ENCODE measurements around the gene ATRX.
"Not testable (repeated sequence)": the region's sequence is repeated elsewhere in the genome, so short reads cannot be mapped to it uniquely, and the experiment has no call there.

ATRX gene

DNA sequence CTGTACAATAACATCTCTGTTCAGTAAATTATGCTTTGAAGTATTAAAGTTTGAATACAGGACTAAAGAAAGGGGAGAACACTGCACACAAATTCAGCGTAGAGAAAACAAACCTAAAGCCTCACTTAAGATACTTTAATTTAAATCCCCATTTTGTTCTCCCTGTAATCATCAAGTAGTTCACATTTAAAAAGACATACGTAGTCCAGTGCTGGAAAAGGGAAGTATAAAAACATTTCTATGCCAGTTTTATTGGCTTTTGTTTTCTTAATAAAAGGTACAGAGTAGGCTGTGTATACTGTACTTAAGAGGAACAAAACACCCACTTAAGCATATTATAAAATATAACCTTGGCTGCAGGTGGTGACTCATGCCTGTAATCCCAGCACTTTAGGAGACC, 237.3 kb downstream of the ATRX start:
- Mint-ChIP-seq H3K27ac (no peak overlapping the region), H3K27me3 (ENCODE audit: low read depth) (no peaks in the 10 kb centered on the region), H3K36me3 (ENCODE audit: low read depth) (peaks cover 27% of the 10 kb centered on the region), H3K9me3 (peaks cover 4% of the 10 kb centered on the region), H3K4me3 (no peak overlapping the region), H3K4me1 (ENCODE audit: low read depth) (no peaks in the 10 kb centered on the region)
- no peak for DNase-seq (ENCODE audit: low spot score)

DNA sequence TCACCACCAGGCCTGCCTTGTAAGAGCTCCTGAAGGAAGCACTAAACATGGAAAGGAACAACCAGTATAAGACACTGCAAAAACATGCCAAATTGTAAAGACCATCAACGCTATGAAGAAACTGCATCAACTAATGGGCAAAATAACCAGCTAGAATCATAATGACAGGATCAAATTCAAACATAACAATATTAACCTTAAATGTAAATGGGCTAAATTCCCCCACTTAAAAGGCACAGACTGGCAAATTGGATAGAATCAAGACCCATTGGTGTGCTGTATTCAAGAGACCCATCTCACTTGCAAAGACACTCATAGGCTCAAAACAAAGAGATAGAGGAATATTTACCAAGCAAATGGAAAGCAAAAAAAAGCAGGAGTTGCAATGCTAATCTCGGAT, 246.2 kb downstream of the ATRX start:
- not testable (repeated sequence) for H3K27me3 Mint-ChIP-seq (ENCODE audit: low read depth); H3K4me3 Mint-ChIP-seq; H3K27ac Mint-ChIP-seq; DNase-seq (ENCODE audit: low spot score); H3K4me1 Mint-ChIP-seq (ENCODE audit: low read depth)
- Mint-ChIP-seq H3K36me3 (ENCODE audit: low read depth) (peaks cover 44% of the 10 kb centered on the region), H3K9me3 (peaks cover 29% of the 10 kb centered on the region)

DNA sequence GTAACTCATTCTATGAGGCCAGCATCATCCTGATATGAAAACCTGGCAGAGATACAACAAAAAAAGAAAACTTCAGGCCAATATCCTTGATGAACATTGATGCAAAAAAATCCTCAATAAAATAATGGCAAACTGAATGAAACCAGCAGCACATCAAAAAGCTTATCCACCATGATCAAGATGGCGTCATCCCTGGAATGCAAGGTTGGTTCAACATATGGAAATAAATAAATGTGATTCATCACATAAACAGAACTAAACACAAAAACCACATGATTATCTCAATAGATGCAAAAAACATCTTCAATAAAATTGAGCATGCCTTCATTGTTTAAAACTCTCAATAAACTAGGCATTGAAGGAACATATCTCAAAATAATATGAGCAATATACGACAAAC, 254.8 kb downstream of the ATRX start:
- H3K27me3 Mint-ChIP-seq (ENCODE audit: low read depth); H3K27ac Mint-ChIP-seq; H3K4me3 Mint-ChIP-seq; DNase-seq (ENCODE audit: low spot score); H3K4me1 Mint-ChIP-seq (ENCODE audit: low read depth): not testable (repeated sequence)
- peaks cover 39% of the 10 kb centered on the region for H3K36me3 Mint-ChIP-seq (ENCODE audit: low read depth)
- peaks cover 28% of the 10 kb centered on the region for H3K9me3 Mint-ChIP-seq

DNA sequence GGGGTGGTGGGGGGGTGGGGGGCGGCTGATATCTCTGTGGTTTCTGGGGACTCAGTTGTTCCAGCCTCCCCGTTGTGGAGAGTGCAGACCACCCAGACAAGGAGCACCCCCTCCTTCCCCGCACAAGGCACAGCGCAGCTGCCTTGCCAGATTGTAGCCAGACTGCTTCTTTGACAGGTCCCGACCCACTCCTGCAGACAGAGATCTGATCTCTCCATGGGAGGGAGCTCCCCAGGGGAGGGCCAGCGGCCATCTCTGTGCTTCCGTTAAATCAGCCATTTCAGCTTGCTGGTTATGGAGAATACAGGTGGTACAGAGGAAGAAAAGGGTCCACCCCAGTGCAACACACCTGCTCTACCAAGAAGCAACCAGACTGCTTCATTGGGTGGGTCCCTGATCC, 258.0 kb downstream of the ATRX start:
- Mint-ChIP-seq H3K4me3 (no peak overlapping the region), H3K36me3 (ENCODE audit: low read depth) (peaks cover 39% of the 10 kb centered on the region), H3K4me1 (ENCODE audit: low read depth) (peaks cover 3% of the 10 kb centered on the region), H3K27me3 (ENCODE audit: low read depth) (no peaks in the 10 kb centered on the region), H3K27ac (no peak overlapping the region), H3K9me3 (peaks cover 28% of the 10 kb centered on the region)
- no peak for DNase-seq (ENCODE audit: low spot score)

DNA sequence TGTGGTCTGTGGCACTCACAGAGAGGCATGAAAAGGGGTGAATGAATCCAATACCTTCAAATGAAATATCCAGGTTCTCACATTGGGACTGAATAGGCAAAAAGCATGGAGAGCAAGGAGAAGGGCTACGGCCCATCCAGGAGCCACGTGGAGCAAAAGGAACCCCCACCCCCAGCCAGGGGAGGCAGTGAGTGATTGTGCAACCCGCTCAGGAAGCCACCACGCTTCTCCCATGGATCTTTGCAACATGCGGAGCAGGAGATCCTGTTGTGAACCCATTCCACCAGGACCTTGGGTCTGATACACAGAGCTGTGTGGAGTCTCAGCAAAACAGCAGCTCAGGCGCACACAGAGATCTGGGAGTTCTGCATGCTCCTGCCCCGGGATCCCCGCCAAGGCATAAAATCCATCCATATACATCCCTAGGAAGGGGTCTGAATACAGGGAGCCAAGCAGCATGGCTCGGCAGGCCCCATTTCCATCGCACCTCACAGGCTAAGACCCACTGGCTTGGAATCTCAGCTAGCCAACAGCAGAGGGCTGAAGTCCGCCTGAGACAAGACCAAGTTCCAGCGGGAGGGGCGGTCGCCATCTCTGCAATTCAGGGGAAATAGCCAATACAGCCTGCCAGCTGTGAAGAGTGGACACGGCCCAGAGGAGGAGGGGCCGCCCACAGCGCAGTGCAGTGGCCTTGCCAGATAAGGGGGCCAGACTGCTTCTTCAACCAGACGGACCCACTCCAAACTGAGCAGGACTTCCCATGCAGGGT, 258.6 kb downstream of the ATRX start:
- Mint-ChIP-seq H3K9me3 (peaks cover 28% of the 10 kb centered on the region), H3K36me3 (ENCODE audit: low read depth) (peaks cover 40% of the 10 kb centered on the region)

DNA sequence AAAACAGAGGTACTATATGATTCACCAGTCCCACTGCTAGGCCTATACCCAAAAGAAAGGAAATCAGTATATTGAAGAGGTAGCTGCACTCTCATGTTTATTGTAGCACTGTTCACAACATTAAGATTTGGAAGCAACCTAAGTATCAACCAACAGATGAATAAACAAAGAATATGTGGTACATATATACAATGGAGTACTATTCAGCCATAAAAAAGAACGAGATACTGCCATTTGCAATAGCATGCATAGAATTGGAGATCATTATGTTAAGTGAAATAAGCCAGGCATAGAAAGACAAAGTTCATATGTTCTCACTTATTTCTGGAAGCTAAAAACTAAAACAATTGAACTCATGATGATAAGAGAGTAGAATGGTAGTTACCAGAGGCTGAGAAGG, 266.3 kb downstream of the ATRX start:
- Mint-ChIP-seq H3K9me3 (peaks cover 15% of the 10 kb centered on the region), H3K4me1 (ENCODE audit: low read depth) (no peaks in the 10 kb centered on the region), H3K4me3 (no peak overlapping the region), H3K27me3 (ENCODE audit: low read depth) (no peaks in the 10 kb centered on the region), H3K36me3 (ENCODE audit: low read depth) (peaks cover 65% of the 10 kb centered on the region), H3K27ac (no peak overlapping the region)
- DNase-seq (ENCODE audit: low spot score), result no peak

More for the DNA sequence above, 258.6 kb downstream of the ATRX start:
- no peak for DNase-seq (ENCODE audit: low spot score)
- Mint-ChIP-seq H3K4me3 (no peak overlapping the region), H3K27me3 (ENCODE audit: low read depth) (no peaks in the 10 kb centered on the region), H3K4me1 (ENCODE audit: low read depth) (peaks cover 3% of the 10 kb centered on the region), H3K27ac (no peak overlapping the region)

DNA sequence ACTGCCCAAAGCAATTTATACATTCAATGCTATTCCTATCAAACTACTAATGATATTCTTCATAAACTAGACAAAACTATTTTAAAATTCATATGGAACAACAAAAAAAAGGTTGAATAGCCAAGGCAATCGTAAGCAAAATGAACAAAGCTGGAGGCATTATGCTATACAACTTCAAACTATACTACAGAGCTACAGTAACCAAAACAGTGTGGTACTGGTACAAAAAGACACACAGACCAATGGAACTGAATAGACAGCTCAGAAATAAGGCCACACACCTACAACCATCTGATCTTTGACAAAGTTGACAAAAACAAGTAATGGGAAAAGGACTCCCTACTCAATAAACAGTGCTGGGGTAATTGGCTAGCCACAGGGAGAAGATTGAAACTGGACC, 271.8 kb downstream of the ATRX start:
- H3K36me3 Mint-ChIP-seq (ENCODE audit: low read depth), result peaks cover 75% of the 10 kb centered on the region
- no peak for DNase-seq (ENCODE audit: low spot score)
- H3K9me3 Mint-ChIP-seq, result peaks cover 15% of the 10 kb centered on the region
- no peak overlapping the region for H3K27ac Mint-ChIP-seq
- no peaks in the 10 kb centered on the region for H3K27me3 Mint-ChIP-seq (ENCODE audit: low read depth)
- no peak overlapping the region for H3K4me3 Mint-ChIP-seq
- no peaks in the 10 kb centered on the region for H3K4me1 Mint-ChIP-seq (ENCODE audit: low read depth)

DNA sequence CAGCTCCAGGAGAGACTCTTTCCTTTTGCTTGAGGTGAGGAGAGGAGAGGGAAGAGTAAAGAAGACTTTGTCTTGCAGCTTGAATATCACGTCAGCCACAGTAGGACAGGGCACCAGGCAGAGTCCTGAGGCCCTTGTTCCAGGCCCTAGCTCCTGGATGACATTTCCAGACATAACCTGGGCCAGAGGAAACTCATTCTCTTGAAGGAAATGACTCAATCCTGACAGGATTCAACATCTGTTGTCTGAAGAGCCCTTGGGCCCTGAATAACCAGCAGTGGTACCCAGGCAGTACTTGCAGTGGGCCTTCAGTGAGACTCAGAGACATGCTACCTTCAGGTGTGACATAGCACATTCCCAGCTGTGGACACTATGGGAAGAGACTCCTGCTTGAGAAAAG, 276.0 kb downstream of the ATRX start:
- Mint-ChIP-seq H3K9me3 (peaks cover 8% of the 10 kb centered on the region), H3K27me3 (ENCODE audit: low read depth) (no peaks in the 10 kb centered on the region), H3K27ac (no peak overlapping the region), H3K4me1 (ENCODE audit: low read depth) (peaks cover 4% of the 10 kb centered on the region), H3K4me3 (no peak overlapping the region), H3K36me3 (ENCODE audit: low read depth) (peaks cover 40% of the 10 kb centered on the region)
- DNase-seq (ENCODE audit: low spot score), result no peak

DNA sequence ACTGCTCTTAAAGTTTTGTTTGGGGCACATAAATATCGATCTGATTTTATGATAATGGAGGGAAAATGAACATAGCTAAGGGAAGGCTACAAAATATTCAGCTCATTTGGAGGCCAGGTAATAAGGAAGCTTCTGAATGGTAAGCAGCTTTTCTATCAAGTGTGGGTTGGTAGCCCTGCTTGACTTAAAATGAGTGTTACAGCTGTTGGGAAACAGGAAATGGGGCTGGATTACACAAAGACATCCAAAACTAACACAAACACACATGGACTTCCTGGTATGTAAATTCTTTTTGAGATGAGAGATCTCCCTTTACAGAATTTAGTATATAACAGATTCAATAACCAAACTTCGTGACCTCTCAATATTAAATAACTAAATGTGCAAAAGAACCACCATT, 280.8 kb downstream of the ATRX start:
- H3K4me1 Mint-ChIP-seq (ENCODE audit: low read depth), result peaks cover 5% of the 10 kb centered on the region
- no peak overlapping the region for H3K27ac Mint-ChIP-seq
- DNase-seq (ENCODE audit: low spot score), result no peak
- H3K27me3 Mint-ChIP-seq (ENCODE audit: low read depth), result peaks cover 3% of the 10 kb centered on the region
- H3K4me3 Mint-ChIP-seq, result no peak overlapping the region
- peaks cover 6% of the 10 kb centered on the region for H3K36me3 Mint-ChIP-seq (ENCODE audit: low read depth)
- no peaks in the 10 kb centered on the region for H3K9me3 Mint-ChIP-seq

DNA sequence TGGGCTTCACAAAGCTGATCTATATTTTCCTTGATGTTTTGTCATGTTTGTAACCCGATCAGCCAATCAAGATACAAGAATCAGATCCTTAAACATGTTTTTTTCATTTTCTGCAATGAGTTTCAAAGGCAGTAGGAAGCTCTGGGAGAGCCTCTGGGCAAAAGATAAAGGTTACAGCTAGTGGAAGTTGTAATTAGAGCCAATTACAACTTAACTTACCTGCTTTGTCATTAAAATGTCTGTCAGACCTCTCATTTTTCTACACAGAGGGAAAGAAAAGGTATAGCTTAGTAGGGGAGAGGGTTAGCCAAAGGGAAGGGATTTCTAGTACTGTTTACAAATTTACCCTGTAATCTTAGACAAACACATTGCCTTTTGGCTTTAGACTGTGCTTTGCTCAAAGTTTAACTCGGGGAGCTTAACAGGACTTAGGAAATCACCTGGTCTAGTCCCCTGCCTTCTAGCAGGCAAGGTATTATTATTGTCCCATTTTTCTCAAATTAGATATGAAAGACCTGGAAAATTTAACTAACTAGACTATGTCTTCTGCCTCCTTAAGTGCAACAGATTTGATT, 283.0 kb downstream of the ATRX start:
- peaks cover 5% of the 10 kb centered on the region for H3K4me1 Mint-ChIP-seq (ENCODE audit: low read depth)
- H3K4me3 Mint-ChIP-seq, result no peak overlapping the region
- H3K9me3 Mint-ChIP-seq, result peaks cover 2% of the 10 kb centered on the region
- peaks cover 3% of the 10 kb centered on the region for H3K27me3 Mint-ChIP-seq (ENCODE audit: low read depth)
- no peaks in the 10 kb centered on the region for H3K36me3 Mint-ChIP-seq (ENCODE audit: low read depth)
- no peak for DNase-seq (ENCODE audit: low spot score)
- no peak overlapping the region for H3K27ac Mint-ChIP-seq

DNA sequence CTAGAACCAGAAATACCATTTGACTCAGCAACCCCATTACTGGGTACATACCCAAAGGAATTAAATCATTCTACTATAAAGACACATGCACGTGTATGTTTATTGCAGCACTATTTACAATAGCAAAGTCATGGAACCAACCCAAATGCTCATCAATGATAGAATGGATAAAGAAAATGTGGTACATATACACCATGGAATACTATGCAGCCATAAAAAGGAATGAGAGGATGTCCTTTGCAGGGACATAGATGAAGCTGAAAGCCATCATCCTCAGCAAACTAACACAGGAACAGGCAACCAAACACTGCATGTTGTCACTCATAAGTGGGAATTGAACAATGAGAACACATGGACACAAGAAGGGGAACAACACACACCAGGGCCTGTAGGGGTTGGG, 285.9 kb downstream of the ATRX start:
- not testable (repeated sequence) for H3K4me1 Mint-ChIP-seq (ENCODE audit: low read depth); H3K27me3 Mint-ChIP-seq (ENCODE audit: low read depth); H3K36me3 Mint-ChIP-seq (ENCODE audit: low read depth); DNase-seq (ENCODE audit: low spot score); H3K4me3 Mint-ChIP-seq; H3K9me3 Mint-ChIP-seq; H3K27ac Mint-ChIP-seq

DNA sequence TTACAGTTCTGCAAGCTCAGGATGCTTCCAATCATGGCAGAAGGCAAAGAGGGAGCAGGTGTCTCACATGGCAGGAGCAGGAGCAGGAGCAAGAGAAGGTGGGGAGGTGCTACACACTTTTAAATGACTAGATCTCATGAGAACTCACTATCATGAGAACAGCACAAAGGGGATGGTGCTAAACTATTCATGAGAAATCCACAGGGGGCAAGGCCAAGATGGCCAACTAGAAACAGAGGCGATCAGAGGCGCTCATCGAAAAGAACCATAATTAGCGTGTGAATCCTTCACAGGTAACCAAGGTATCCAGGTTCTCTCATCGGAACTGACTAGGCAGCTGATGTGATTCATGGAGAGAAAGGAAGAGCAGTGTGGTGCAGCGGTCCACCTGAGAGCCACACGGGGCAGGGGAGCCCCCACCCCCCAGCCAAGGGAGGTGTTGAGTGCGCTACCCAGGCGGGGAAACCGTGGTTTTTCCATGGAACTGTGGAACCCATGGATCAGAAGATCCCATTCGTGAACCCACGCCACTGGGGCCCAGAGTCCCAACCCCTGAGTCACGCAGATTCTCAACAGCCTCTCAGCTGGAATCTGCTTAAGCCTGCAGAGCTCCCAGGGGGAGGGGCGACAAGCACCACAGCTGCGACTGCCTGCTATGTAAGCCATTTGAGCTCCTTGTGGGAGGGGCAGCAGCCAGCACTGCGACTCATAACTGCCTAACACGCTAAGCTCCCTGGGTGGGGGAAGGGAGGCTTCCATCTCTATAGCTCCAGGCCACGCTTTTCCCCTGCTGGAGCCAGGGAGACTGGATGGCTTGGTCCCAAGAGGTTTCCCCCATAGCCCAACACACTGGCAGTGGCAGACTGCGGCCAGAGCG, 292.1 kb downstream of the ATRX start:
- Mint-ChIP-seq H3K27ac (no peak overlapping the region), H3K9me3 (peaks cover 2% of the 10 kb centered on the region), H3K27me3 (ENCODE audit: low read depth) (peaks cover 5% of the 10 kb centered on the region), H3K4me1 (ENCODE audit: low read depth) (no peaks in the 10 kb centered on the region), H3K4me3 (no peak overlapping the region), H3K36me3 (ENCODE audit: low read depth) (no peaks in the 10 kb centered on the region)
- no peak for DNase-seq (ENCODE audit: low spot score)

DNA sequence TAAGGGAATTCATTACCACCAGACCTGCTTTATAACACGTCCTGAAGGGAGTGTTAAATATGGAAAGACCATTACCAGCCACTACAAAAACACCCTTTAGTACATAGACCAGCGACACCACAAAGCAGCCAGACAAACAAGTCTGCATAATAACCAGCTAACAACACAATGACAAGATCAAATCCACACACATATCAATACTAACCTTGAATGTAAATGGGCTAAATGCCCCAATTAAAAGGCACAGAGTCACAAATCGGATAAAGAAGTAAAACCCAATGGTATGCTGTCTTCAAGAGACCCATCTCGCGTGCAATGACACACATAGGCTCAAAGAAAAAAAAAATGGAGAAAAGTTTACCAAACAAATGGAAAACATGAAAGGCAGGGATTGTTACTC, 302.0 kb downstream of the ATRX start:
- Mint-ChIP-seq H3K27ac (no peak overlapping the region), H3K4me1 (ENCODE audit: low read depth) (no peaks in the 10 kb centered on the region), H3K4me3 (no peak overlapping the region), H3K36me3 (ENCODE audit: low read depth) (no peaks in the 10 kb centered on the region), H3K27me3 (ENCODE audit: low read depth) (no peaks in the 10 kb centered on the region), H3K9me3 (peaks cover 25% of the 10 kb centered on the region)
- DNase-seq (ENCODE audit: low spot score), result no peak

DNA sequence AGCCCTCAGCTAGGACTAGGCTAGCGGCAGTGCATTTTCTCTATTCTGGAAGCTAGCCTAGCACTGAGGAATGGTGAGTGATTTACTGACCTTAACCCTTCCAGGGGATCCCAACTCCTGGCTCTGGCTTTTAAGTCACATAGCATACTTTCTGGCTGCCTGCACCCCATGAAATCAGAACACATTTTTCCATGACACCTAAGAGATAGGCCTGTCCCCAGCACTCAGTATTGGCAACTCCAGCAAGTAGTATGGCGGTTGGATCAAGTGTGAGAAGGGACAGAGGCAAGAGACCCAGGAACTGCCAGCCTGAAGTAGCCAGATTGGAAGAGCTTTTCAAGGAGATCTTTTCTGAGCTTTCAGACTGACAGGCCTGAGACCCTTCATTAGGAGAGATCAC, 330.6 kb downstream of the ATRX start:
- H3K27me3 Mint-ChIP-seq (ENCODE audit: low read depth), result no peaks in the 10 kb centered on the region
- H3K4me1 Mint-ChIP-seq (ENCODE audit: low read depth), result no peaks in the 10 kb centered on the region
- no peak overlapping the region for H3K4me3 Mint-ChIP-seq
- H3K27ac Mint-ChIP-seq, result no peak overlapping the region
- H3K9me3 Mint-ChIP-seq, result no peaks in the 10 kb centered on the region
- no peak for DNase-seq (ENCODE audit: low spot score)
- no peaks in the 10 kb centered on the region for H3K36me3 Mint-ChIP-seq (ENCODE audit: low read depth)
